ENCODE results near the gene ADRA2B.

ADRA2B gene

GRCh38 chr2:96158554-96158940 is 42.2 kb upstream of the ADRA2B start:
- no peaks in the 10 kb centered on the region for H3K9me2 ChIP-seq (replicated peaks; ENCODE audit: low read depth, low read length)
- H3K4me1 ChIP-seq (ENCODE audit: insufficient read depth, low read length, poor library complexity, severe bottlenecking): peaks cover 37% of the 10 kb centered on the region
- TF ChIP-seq CTCF (conservative IDR thresholded peaks at IDR 0.05; ENCODE audit: low read length) (no peak), EZH2phosphoT487 (IDR thresholded peaks at IDR 0.05; ENCODE audit: borderline replicate concordance) (no peak)
- no peak overlapping the region for H3K4me3 ChIP-seq (ENCODE audit: low read length, poor library complexity, severe bottlenecking)
- no peaks in the 10 kb centered on the region for H3K36me3 ChIP-seq (ENCODE audit: insufficient read depth, low read length)
- H3K27me3 ChIP-seq (ENCODE audit: insufficient read depth, low read length, poor library complexity, severe bottlenecking): no peaks in the 10 kb centered on the region
- H3K4me2 ChIP-seq (ENCODE audit: low read depth, low read length, poor library complexity, severe bottlenecking): no peak overlapping the region
- no peaks in the 10 kb centered on the region for H4K20me1 ChIP-seq (ENCODE audit: insufficient read depth, low read length, poor library complexity, severe bottlenecking)
- H3K9ac ChIP-seq (ENCODE audit: low read depth, low read length, poor library complexity, severe bottlenecking): no peak overlapping the region
- no peaks in the 10 kb centered on the region for H3K79me2 ChIP-seq (ENCODE audit: insufficient read depth, low read length)
- H3K9me3 ChIP-seq (ENCODE audit: insufficient read depth, low read depth, low read length): no peaks in the 10 kb centered on the region
- no peak overlapping the region for H2AFZ ChIP-seq (ENCODE audit: low read length)
- H3F3A ChIP-seq (ENCODE audit: low read depth): peaks cover 6% of the 10 kb centered on the region; the same call in 1 of the 2 replicates

GRCh38 chr2:96157649-96158553 is 41.5 kb upstream of the ADRA2B start:
- no peak overlapping the region for H2AFZ ChIP-seq (ENCODE audit: low read length)

DNA sequence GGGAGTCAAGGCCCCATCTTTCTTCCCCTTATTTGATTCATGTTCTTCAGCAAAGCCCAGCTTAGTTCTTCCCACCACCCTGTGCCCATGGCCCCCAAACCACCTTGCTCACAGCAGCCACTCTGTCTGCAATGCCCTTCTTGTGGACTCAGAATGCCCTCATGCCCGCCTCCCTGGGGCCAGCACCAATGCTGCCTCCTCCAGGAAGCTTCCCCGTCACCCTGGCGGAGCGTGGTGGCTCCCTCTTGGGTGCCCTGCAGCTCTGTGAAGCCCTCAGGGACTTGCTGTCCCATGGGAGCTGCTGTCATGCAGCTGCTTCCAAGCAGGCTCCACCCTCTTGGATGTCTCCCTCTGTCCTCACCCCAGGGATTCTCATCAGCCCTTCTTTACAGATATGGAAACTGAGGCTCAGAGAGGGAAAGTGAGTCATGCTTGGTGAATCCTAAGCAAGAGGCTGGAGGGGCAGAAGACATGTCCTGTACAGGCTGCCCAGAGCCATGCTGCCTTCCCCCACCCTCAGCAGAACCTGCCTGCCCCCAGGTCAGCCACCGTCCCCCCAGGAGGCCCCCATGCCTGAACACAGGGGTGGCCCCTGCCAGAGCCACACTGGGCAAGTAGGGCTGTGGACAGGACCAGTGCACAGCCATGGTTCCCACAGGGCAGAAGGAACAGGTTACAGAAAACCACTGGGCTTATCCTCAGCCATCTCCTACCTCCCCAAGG is 40.7 kb upstream of the ADRA2B start:
- Histone ChIP-seq H3F3A (ENCODE audit: low read depth) (no peaks in the 10 kb centered on the region), H3K27me3 (ENCODE audit: insufficient read depth, low read length, poor library complexity, severe bottlenecking) (no peaks in the 10 kb centered on the region), H2AFZ (ENCODE audit: low read length) (no peak overlapping the region), H3K36me3 (ENCODE audit: insufficient read depth, low read length) (no peaks in the 10 kb centered on the region), H3K79me2 (ENCODE audit: insufficient read depth, low read length) (no peaks in the 10 kb centered on the region), H3K4me1 (ENCODE audit: insufficient read depth, low read length, poor library complexity, severe bottlenecking) (peaks cover 22% of the 10 kb centered on the region), H3K9ac (ENCODE audit: low read depth, low read length, poor library complexity, severe bottlenecking) (no peak overlapping the region), H4K20me1 (ENCODE audit: insufficient read depth, low read length, poor library complexity, severe bottlenecking) (no peaks in the 10 kb centered on the region), H3K9me2 (replicated peaks; ENCODE audit: low read depth, low read length) (no peaks in the 10 kb centered on the region), H3K4me2 (ENCODE audit: low read depth, low read length, poor library complexity, severe bottlenecking) (no peak overlapping the region), H3K4me3 (ENCODE audit: low read length, poor library complexity, severe bottlenecking) (no peak overlapping the region), H3K9me3 (ENCODE audit: insufficient read depth, low read depth, low read length) (no peaks in the 10 kb centered on the region)
- TF ChIP-seq EZH2phosphoT487 (IDR thresholded peaks at IDR 0.05; ENCODE audit: borderline replicate concordance) (no peak), CTCF (conservative IDR thresholded peaks at IDR 0.05; ENCODE audit: low read length) (no peak)

More at GRCh38 chr2:96157649-96158553, 41.5 kb upstream of the ADRA2B start:
- TF ChIP-seq EZH2phosphoT487 (IDR thresholded peaks at IDR 0.05; ENCODE audit: borderline replicate concordance) (no peak), CTCF (conservative IDR thresholded peaks at IDR 0.05; ENCODE audit: low read length) (no peak)
- Histone ChIP-seq H3K4me1 (ENCODE audit: insufficient read depth, low read length, poor library complexity, severe bottlenecking) (peaks cover 30% of the 10 kb centered on the region), H3K4me2 (ENCODE audit: low read depth, low read length, poor library complexity, severe bottlenecking) (no peak overlapping the region), H3F3A (ENCODE audit: low read depth) (peaks cover 3% of the 10 kb centered on the region; the same call in 1 of the 2 replicates), H3K4me3 (ENCODE audit: low read length, poor library complexity, severe bottlenecking) (no peak overlapping the region), H3K9ac (ENCODE audit: low read depth, low read length, poor library complexity, severe bottlenecking) (no peak overlapping the region), H3K36me3 (ENCODE audit: insufficient read depth, low read length) (no peaks in the 10 kb centered on the region), H3K79me2 (ENCODE audit: insufficient read depth, low read length) (no peaks in the 10 kb centered on the region), H4K20me1 (ENCODE audit: insufficient read depth, low read length, poor library complexity, severe bottlenecking) (no peaks in the 10 kb centered on the region), H3K27me3 (ENCODE audit: insufficient read depth, low read length, poor library complexity, severe bottlenecking) (no peaks in the 10 kb centered on the region), H3K9me3 (ENCODE audit: insufficient read depth, low read depth, low read length) (no peaks in the 10 kb centered on the region), H3K9me2 (replicated peaks; ENCODE audit: low read depth, low read length) (no peaks in the 10 kb centered on the region)
